HepG2 (cell line): ENCODE data around the gene TRPC4AP. TPM values are rescaled to one million over a fixed set of nuclear protein-coding genes. Genes with fewer than 3 reads are reported as not detected.

ENCODE experiments used
- ATAC-seq: fragments of 200-7000 bp; cut with Tn5 transposase; 3 replicates; pipeline ENCODE4 v1.9.1; 2020; ENCODE audit warnings: mild to moderate bottlenecking, moderate library complexity
- BruUV-seq: library from RNA; stranded (reverse); fragments of 400-500 nt; replicated peaks from 2 replicates; lab custom pipeline; 2021; lab: Mats Ljungman, UMichigan
- CTCF ChIA-PET: fragments of 300-600 bp; formaldehyde crosslinking; extraction: SDS; loops from one replicate; lab custom pipeline; 2021; ENCODE audit warnings: low total read pairs, inconsistent platforms, low intra/inter-chr PET ratio; lab: Yijun Ruan, JAX
- POLR2A ChIA-PET: fragments of 350-600 bp; sonication (Branson Sonifier 250); formaldehyde crosslinking; loops from one replicate; lab custom pipeline; 2020; ENCODE audit warnings: antibody characterized with exemption, inconsistent platforms; lab: Yijun Ruan, JAX
- DNase-seq: peaks from one replicate; pipeline ENCODE4 v3.0.0-alpha.2; 2015; ENCODE audit warnings: low spot score
- FAIRE-seq: peaks from 3 replicates; lab custom pipeline; 2011; peaks lifted over from hg19 to GRCh38; lab: Jason Lieb, UNC
- H2AFZ ChIP-seq: one replicate; pipeline ENCODE4 v1.6.1; 2011; ENCODE audit warnings: low read length, inconsistent platforms
- H3K27ac ChIP-seq: fragments of 300-600 bp; 3 replicates; pipeline ENCODE4 v1.8.0; 2011; ENCODE audit warnings: mixed run types, mild to moderate bottlenecking, mixed read lengths, low read length, inconsistent platforms; ENCODE audit not compliant: insufficient read depth; ENCODE audit errors: extremely low read length
- H3K27me3 ChIP-seq, 2 experiments: fragments of 200-600 bp in 1 of 2; 2 replicates in 1 of 2; 3 replicates in 1 of 2; pipeline versions ENCODE4 v1.6.0 to v1.8.0; 2011; ENCODE audit warnings: low read length in 2 of 2, mild to moderate bottlenecking in 2 of 2, moderate library complexity in 2 of 2, inconsistent platforms in 1 of 2; ENCODE audit not compliant: insufficient read depth in 2 of 2, control insufficient read depth in 1 of 2
- H3K36me3 ChIP-seq, 2 experiments: fragments of 200-600 bp in 1 of 2; replicated peaks in 1 of 2; 2 replicates in 1 of 2; 3 replicates in 1 of 2; pipeline versions ENCODE4 v1.5.1 to v1.8.0; 2011; ENCODE audit warnings: low read length in 2 of 2, inconsistent platforms in 1 of 2; ENCODE audit not compliant: insufficient read depth in 2 of 2, control insufficient read depth in 1 of 2
- H3K4me1 ChIP-seq: 2 replicates; pipeline ENCODE4 v1.5.1; 2012; ENCODE audit warnings: low read length, inconsistent platforms; ENCODE audit not compliant: insufficient read depth
- H3K4me2 ChIP-seq: 2 replicates; pipeline ENCODE4 v1.6.0; 2011; ENCODE audit warnings: low read depth, low read length, inconsistent platforms
- H3K4me3 ChIP-seq, 3 experiments: fragments of 200-600 bp in 1 of 3; sonication (generic), shearing (Covaris generic) in 1 of 3; replicated peaks in 1 of 3; 2 replicates each; pipeline ENCODE4 v1.5.1; 2011 to 2016; ENCODE audit warnings: low read length in 3 of 3, inconsistent platforms in 2 of 3, low read depth in 2 of 3, mild to moderate bottlenecking in 2 of 3, control low read depth in 1 of 3, mixed read lengths in 1 of 3; ENCODE audit not compliant: insufficient read depth in 1 of 3
- H3K79me2 ChIP-seq: one replicate; pipeline ENCODE4 v1.6.1; 2011; ENCODE audit warnings: low read length, inconsistent platforms; ENCODE audit not compliant: insufficient read depth
- H3K9ac ChIP-seq: 2 replicates; pipeline ENCODE4 v1.6.0; 2011; ENCODE audit warnings: mild to moderate bottlenecking, low read depth, low read length, inconsistent platforms; ENCODE audit not compliant: insufficient read depth
- H3K9me3 ChIP-seq: 2 replicates; pipeline ENCODE4 v1.5.1; 2012; ENCODE audit warnings: mild to moderate bottlenecking, low read length
- H4K20me1 ChIP-seq: 2 replicates; pipeline ENCODE4 v1.6.0; 2011; ENCODE audit warnings: inconsistent platforms, mild to moderate bottlenecking, low read length, moderate library complexity; ENCODE audit not compliant: insufficient read depth
- MIXL1 ChIP-seq: IDR thresholded peaks from 2 replicates; pipeline ENCODE4 v1.6.1; 2016
- SMARCE1 ChIP-seq: fragments of 450-650 bp; IDR thresholded peaks from 2 replicates; pipeline ENCODE4 v1.6.1; 2017; ENCODE audit warnings: borderline replicate concordance
- SPEN ChIP-seq: sonication (generic); formaldehyde crosslinking; IDR thresholded peaks from 2 replicates; pipeline ENCODE4 v1.5.1; 2020; ENCODE audit warnings: low read depth, mild to moderate bottlenecking, missing genetic modification reagents
- SRF ChIP-seq: IDR thresholded peaks from 2 replicates; pipeline ENCODE4 v1.6.1; 2011; ENCODE audit warnings: mild to moderate bottlenecking, low read depth, low read length, moderate library complexity
- TAF1 ChIP-seq: sonication (generic); formaldehyde crosslinking; IDR thresholded peaks from 2 replicates; pipeline ENCODE4 v1.4.0; 2020; ENCODE audit warnings: missing genetic modification reagents
- THAP11 ChIP-seq: IDR thresholded peaks from 2 replicates; pipeline ENCODE4 v1.6.1; 2016; ENCODE audit warnings: missing biosample characterization, missing genetic modification reagents
- ZBTB7B ChIP-seq: sonication (generic); formaldehyde crosslinking; IDR thresholded peaks from 2 replicates; pipeline ENCODE4 v1.4.0; 2020; ENCODE audit warnings: missing genetic modification reagents
- ZMYM3 ChIP-seq: sonication (generic); formaldehyde crosslinking; IDR thresholded peaks from 2 replicates; pipeline ENCODE4 v1.5.1; 2020; ENCODE audit warnings: mild to moderate bottlenecking, missing genetic modification reagents
- ZNF552 ChIP-seq: sonication (generic); formaldehyde crosslinking; IDR thresholded peaks from 2 replicates; pipeline ENCODE4 v1.9.0; 2022; ENCODE audit warnings: missing genetic modification reagents, mild to moderate bottlenecking, borderline replicate concordance
- ZNF577 ChIP-seq: sonication (generic); formaldehyde crosslinking; IDR thresholded peaks from 2 replicates; pipeline ENCODE4 v1.4.0; 2020; ENCODE audit warnings: mild to moderate bottlenecking, low read depth, missing genetic modification reagents, borderline replicate concordance
- WGBS: methylation state at CpG from one replicate; pipeline ENCODE4 v1.1.6; 2017; ENCODE audit warnings: low lambda C conversion rate; 5-methylcytosine and 5-hydroxymethylcytosine counted together
- in situ Hi-C: cut with HindIII; loops from 2 replicates; pipeline ENCODE4 v1.10.0; 2017; ENCODE audit warnings: low pct_unique_long_range_greater_than_20kb; ENCODE audit not compliant: extremely low pct_ligation_motif_present
- intact Hi-C: fragments of 100-400 bp; cut with micrococcal nuclease; formaldehyde crosslinking; loops from one replicate; pipeline ENCODE4 v1.10.0; 2022; ENCODE audit not compliant: unreplicated experiment
- polyA plus RNA-seq, 8 experiments: library from polyadenylated mRNA; depleted of rRNA in 3 of 8; stranded (reverse) in 7 of 8; unstranded in 1 of 8; fragments of >200 nt; fragmentation: Illumina TruSeq in 4 of 8; extraction: Trizol in 4 of 8; gene quantifications; 2 replicates each; pipeline versions ENCODE4 v1.2.1 to v1.2.3, GENCODE V29; 2011 to 2016; ENCODE audit warnings: low read depth in 4 of 8, missing spikeins in 1 of 8, mixed read lengths in 1 of 8; ENCODE audit not compliant: insufficient read depth in 1 of 8
- total RNA-seq, 5 experiments: library from RNA; depleted of rRNA; stranded (reverse); fragments of >200 nt; fragmentation: Illumina TruSeq; extraction: Trizol; gene quantifications; 2 replicates each; pipeline ENCODE4 v1.2.3, GENCODE V29; 2016; ENCODE audit warnings: low read depth in 1 of 5

The TRPC4AP gene
- total and polyA plus RNA-seq, 2 of the 13 experiments (the other 11 are each of a cell fraction or from before 2014, with no cell fraction given) = 136 to 137 TPM

DNA sequence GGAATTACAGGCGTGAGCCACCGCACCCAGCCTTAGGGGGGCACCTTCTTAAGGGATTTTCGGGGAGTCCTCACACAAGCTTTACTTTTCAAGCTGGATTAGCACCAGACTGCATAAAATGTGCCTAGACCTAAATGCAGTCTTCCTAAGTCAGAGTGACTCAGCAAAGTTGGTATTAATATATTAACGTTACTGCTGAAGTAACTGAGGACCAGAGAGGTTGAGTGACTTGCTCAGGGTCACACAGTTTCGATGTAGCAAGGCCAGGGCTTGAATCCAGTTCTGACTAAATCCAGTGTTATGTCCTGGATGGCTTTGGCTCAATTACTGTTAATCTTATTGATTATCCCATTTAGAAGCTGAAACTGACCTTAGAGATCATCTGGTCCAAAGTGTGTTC lies 41.1 kb upstream of the TRPC4AP start (continued):
- TF ChIP-seq THAP11 (no peak), MIXL1 (no peak), ZNF552 (no peak), SPEN (CRISPR knock-in tag) (no peak), ZBTB7B (CRISPR knock-in tag) (no peak), SMARCE1 (no peak), ZMYM3 (CRISPR knock-in tag) (peak; percentile 47), SRF (no peak)

GRCh38 chr20:35133031-35133430 lies 40.4 kb upstream of the TRPC4AP start:
- no peak overlapping the region for H3K9ac ChIP-seq
- no peak overlapping the region for H3K27ac ChIP-seq
- H4K20me1 ChIP-seq = no peaks in the 10 kb centered on the region
- peaks cover 17% of the 10 kb centered on the region for H3K4me1 ChIP-seq
- ATAC-seq (no peak), FAIRE-seq (no peak), DNase-seq (no peak)
- WGBS = 97% methylated on average over 5 of the region's 5 CpGs
- H3K9me3 ChIP-seq = no peaks in the 10 kb centered on the region
- no peak overlapping the region for H3K4me2 ChIP-seq
- POLR2A ChIA-PET = no interaction called here
- BruUV-seq = no TSS peak
- H3K79me2 ChIP-seq = no peaks in the 10 kb centered on the region
- intact Hi-C loops (no loop called here), in situ Hi-C loops (loop anchor here (25.0 kb wide), 1 partner anchor 304 kb away; the partner anchor contains the start of gene GDF5)
- no peaks in the 10 kb centered on the region for H3K27me3 ChIP-seq
- CTCF ChIA-PET = no interaction called here
- no peak overlapping the region for H2AFZ ChIP-seq
- H3K36me3 ChIP-seq = peaks cover 21 to 37% of the 10 kb centered on the region in 2 experiments
- no peak overlapping the region for H3K4me3 ChIP-seq
- no peak for TF ChIP-seq ZNF577 (CRISPR knock-in tag)
- TF ChIP-seq TAF1 (CRISPR knock-in tag) = no peak
